ENCODE results near the gene RCAN2.

Gene RCAN2

DNA sequence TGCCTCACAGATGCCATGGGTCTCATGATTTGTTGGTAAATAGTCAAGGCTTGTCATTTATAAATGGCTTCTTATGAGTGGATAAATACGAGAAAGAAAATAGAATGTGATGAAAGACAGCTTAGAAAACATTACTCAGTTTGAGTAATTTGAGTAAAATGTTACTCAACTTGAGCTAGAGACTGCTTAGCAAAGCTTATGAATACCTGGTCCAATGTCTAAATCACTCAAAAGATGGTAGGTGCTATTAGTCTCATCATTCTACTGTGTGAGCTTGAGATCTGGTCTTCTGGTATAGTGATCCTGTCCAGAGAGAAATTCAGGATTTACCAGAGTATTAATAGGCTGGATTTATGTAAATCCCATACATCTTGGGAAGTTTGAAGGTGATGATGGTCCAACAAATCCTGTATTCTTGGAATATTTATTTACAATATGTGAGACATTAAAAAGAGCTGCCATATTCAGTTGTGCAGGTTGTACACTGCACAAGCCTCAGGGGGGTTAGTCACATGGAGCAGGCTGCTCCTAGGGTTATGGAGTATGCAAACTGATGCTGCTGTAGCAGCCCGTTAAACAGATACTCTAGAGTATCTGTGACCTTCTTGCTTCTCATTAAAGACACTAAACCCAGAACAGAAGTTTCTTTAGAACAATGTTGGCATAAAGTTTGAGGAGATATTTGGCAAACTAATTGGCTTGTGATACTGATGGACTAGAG lies 112.9 kb downstream of the RCAN2 start:
- TF ChIP-seq, protein P1, sequence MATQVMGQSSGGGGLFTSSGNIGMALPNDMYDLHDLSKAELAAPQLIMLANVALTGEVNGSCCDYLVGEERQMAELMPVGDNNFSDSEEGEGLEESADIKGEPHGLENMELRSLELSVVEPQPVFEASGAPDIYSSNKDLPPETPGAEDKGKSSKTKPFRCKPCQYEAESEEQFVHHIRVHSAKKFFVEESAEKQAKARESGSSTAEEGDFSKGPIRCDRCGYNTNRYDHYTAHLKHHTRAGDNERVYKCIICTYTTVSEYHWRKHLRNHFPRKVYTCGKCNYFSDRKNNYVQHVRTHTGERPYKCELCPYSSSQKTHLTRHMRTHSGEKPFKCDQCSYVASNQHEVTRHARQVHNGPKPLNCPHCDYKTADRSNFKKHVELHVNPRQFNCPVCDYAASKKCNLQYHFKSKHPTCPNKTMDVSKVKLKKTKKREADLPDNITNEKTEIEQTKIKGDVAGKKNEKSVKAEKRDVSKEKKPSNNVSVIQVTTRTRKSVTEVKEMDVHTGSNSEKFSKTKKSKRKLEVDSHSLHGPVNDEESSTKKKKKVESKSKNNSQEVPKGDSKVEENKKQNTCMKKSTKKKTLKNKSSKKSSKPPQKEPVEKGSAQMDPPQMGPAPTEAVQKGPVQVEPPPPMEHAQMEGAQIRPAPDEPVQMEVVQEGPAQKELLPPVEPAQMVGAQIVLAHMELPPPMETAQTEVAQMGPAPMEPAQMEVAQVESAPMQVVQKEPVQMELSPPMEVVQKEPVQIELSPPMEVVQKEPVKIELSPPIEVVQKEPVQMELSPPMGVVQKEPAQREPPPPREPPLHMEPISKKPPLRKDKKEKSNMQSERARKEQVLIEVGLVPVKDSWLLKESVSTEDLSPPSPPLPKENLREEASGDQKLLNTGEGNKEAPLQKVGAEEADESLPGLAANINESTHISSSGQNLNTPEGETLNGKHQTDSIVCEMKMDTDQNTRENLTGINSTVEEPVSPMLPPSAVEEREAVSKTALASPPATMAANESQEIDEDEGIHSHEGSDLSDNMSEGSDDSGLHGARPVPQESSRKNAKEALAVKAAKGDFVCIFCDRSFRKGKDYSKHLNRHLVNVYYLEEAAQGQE (IDR thresholded peaks at IDR 0.05; ENCODE audit: insufficient replicate concordance, low read depth): no peak
- TF ChIP-seq SPI1 (IDR thresholded peaks at IDR 0.05; ENCODE audit: borderline replicate concordance, low read depth) (no peak), POLR2AphosphoS5 (IDR thresholded peaks at IDR 0.05; ENCODE audit: low read depth) (no peak), GABPA (IDR thresholded peaks at IDR 0.05; ENCODE audit: low read depth) (no peak)
- TF ChIP-seq, protein P2, sequence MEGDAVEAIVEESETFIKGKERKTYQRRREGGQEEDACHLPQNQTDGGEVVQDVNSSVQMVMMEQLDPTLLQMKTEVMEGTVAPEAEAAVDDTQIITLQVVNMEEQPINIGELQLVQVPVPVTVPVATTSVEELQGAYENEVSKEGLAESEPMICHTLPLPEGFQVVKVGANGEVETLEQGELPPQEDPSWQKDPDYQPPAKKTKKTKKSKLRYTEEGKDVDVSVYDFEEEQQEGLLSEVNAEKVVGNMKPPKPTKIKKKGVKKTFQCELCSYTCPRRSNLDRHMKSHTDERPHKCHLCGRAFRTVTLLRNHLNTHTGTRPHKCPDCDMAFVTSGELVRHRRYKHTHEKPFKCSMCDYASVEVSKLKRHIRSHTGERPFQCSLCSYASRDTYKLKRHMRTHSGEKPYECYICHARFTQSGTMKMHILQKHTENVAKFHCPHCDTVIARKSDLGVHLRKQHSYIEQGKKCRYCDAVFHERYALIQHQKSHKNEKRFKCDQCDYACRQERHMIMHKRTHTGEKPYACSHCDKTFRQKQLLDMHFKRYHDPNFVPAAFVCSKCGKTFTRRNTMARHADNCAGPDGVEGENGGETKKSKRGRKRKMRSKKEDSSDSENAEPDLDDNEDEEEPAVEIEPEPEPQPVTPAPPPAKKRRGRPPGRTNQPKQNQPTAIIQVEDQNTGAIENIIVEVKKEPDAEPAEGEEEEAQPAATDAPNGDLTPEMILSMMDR (IDR thresholded peaks at IDR 0.05; ENCODE audit: insufficient read depth, low read length): no peak
- DNase-seq (ENCODE audit: low read depth in 1 of 2, low spot score in 1 of 2): no peak
- Histone ChIP-seq H3K27ac (replicated peaks) (no peak overlapping the region), H3K27me3 (ENCODE audit: insufficient read depth, poor library complexity, severe bottlenecking) (peaks cover 3% of the 10 kb centered on the region), H3K4me3 (replicated peaks; ENCODE audit: insufficient read depth, low read length) (no peak overlapping the region)

DNA sequence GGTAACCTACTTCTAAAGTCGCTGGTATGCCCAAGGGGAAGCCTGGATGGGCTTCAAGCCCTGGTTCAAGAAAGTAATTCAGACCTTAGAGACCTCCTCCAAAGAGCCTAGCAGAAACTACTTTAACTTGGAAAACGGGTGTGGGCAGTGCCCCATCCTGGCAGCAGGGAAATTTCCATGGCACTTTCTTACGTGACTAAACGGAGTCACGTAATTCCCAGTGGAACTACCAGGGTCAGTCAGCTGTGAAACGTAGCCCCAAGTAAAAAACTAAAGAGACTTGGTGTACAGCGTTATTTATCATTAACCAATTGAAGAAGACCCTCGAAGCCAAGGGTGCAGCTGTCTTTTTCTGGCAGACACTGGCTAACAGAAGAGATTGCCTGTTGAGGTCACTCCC lies 114.0 kb downstream of the RCAN2 start:
- peaks cover 3% of the 10 kb centered on the region for H3K27me3 ChIP-seq (ENCODE audit: insufficient read depth, poor library complexity, severe bottlenecking)
- no peak for DNase-seq (ENCODE audit: low read depth in 1 of 2, low spot score in 1 of 2)
- H3K27ac ChIP-seq (replicated peaks): peak overlapping the region; percentile 14; the same call in 1 of the 2 replicates
- TF ChIP-seq POLR2AphosphoS5 (IDR thresholded peaks at IDR 0.05; ENCODE audit: low read depth) (no peak), SPI1 (IDR thresholded peaks at IDR 0.05; ENCODE audit: borderline replicate concordance, low read depth) (no peak), GABPA (IDR thresholded peaks at IDR 0.05; ENCODE audit: low read depth) (no peak)
- TF ChIP-seq, protein P2 (IDR thresholded peaks at IDR 0.05; ENCODE audit: insufficient read depth, low read length): no peak
- H3K4me3 ChIP-seq (replicated peaks; ENCODE audit: insufficient read depth, low read length): no peak overlapping the region

DNA sequence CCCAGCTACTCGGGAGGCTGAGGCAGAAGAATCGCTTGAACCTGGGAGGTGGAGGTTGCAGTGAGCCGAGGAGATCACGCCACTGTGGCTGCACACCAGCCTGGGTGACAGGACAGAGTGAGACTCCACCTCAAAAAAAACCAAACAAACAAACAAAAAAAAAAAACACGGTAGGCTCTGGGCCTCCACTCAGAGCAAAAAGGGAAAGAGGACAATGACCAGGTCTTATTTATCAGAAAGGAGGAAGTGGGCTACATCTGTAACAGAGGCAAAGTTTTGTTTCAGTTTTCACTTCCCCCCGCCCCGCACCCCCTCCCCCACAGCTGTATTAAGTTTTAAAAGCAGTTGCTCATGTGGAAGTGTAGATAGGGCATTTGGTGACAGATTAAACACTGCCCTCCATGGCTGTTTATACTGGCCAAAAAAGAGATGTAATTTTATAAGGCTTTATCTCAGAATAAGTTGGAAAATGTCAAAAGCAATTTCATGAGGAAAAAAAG lies 114.6 kb downstream of the RCAN2 start:
- peak in 1 of 2 experiments; percentile 34 for DNase-seq (ENCODE audit: low read depth in 1 of 2, low spot score in 1 of 2)
- TF ChIP-seq GABPA (IDR thresholded peaks at IDR 0.05; ENCODE audit: low read depth) (no peak), SPI1 (IDR thresholded peaks at IDR 0.05; ENCODE audit: borderline replicate concordance, low read depth) (peak; percentile 85), POLR2AphosphoS5 (IDR thresholded peaks at IDR 0.05; ENCODE audit: low read depth) (no peak)
- TF ChIP-seq, protein P1 (IDR thresholded peaks at IDR 0.05; ENCODE audit: insufficient replicate concordance, low read depth): no peak
- TF ChIP-seq, protein P2 (IDR thresholded peaks at IDR 0.05; ENCODE audit: insufficient read depth, low read length): no peak
- no peaks in the 10 kb centered on the region for H3K27me3 ChIP-seq (ENCODE audit: insufficient read depth, poor library complexity, severe bottlenecking)
- peak overlapping the region; percentile 32; the same call in 1 of the 2 replicates for H3K27ac ChIP-seq (replicated peaks)
- H3K4me3 ChIP-seq (replicated peaks; ENCODE audit: insufficient read depth, low read length): no peak overlapping the region

Data from HL-60 (cell line).